H9 (cell line): ENCODE measurements around the gene PROK1. TPM values are rescaled to one million over a fixed set of nuclear protein-coding genes. Genes with fewer than 3 reads are reported as not detected.

Experiments used
- DNase-seq: peaks from one replicate; pipeline ENCODE4 v3.0.0-alpha.2; 2017
- H2AFZ ChIP-seq: one replicate; pipeline ENCODE4 v1.6.1; 2013; ENCODE audit warnings: mild to moderate bottlenecking, low read length, control low read depth, moderate library complexity
- H2AK5ac ChIP-seq: 2 replicates; pipeline ENCODE4 v1.6.1; 2013; ENCODE audit warnings: low read length, control low read depth, mixed read lengths; ENCODE audit not compliant: insufficient read length
- H2BK120ac ChIP-seq: one replicate; pipeline ENCODE4 v1.6.1; 2013; ENCODE audit warnings: low read depth, mild to moderate bottlenecking, low read length, control low read depth, inconsistent platforms; ENCODE audit not compliant: poor library complexity, severe bottlenecking
- H2BK12ac ChIP-seq: 2 replicates; pipeline ENCODE4 v1.6.1; 2013; ENCODE audit warnings: low read length, control low read depth, mixed read lengths, low read depth; ENCODE audit not compliant: insufficient read length
- H2BK15ac ChIP-seq: 2 replicates; pipeline ENCODE4 v1.6.1; 2013; ENCODE audit warnings: low read depth, low read length, control low read depth
- H2BK20ac ChIP-seq: one replicate; pipeline ENCODE4 v1.6.1; 2013; ENCODE audit warnings: low read depth, mild to moderate bottlenecking, low read length, control low read depth, inconsistent platforms; ENCODE audit not compliant: poor library complexity, severe bottlenecking
- H2BK5ac ChIP-seq: 2 replicates; pipeline ENCODE4 v1.6.1; 2013; ENCODE audit warnings: low read length, control low read depth, mixed read lengths; ENCODE audit not compliant: insufficient read length
- H3K14ac ChIP-seq: 2 replicates; pipeline ENCODE4 v1.6.1; 2013; ENCODE audit warnings: low read length, control low read depth; ENCODE audit not compliant: insufficient read depth
- H3K18ac ChIP-seq: 2 replicates; pipeline ENCODE4 v1.6.1; 2013; ENCODE audit warnings: low read depth, mild to moderate bottlenecking, mixed read lengths, low read length, control low read depth; ENCODE audit not compliant: insufficient read length
- H3K23ac ChIP-seq: 2 replicates; pipeline ENCODE4 v1.6.1; 2013; ENCODE audit warnings: low read length, control low read depth, mixed read lengths, low read depth; ENCODE audit not compliant: insufficient read length
- H3K23me2 ChIP-seq: 2 replicates; pipeline ENCODE4 v1.6.1; 2013; ENCODE audit warnings: low read depth, mild to moderate bottlenecking, mixed read lengths, low read length, control low read depth; ENCODE audit not compliant: insufficient read length, poor library complexity, severe bottlenecking
- H3K27ac ChIP-seq: 2 replicates; pipeline ENCODE4 v1.5.1; 2013; ENCODE audit warnings: low read length, control low read depth, mixed read lengths, low read depth; ENCODE audit not compliant: insufficient read length
- H3K27me3 ChIP-seq: 2 replicates; pipeline ENCODE4 v1.6.1; 2013; ENCODE audit warnings: low read length, control low read depth, inconsistent platforms; ENCODE audit not compliant: insufficient read depth
- H3K4ac ChIP-seq: 2 replicates; pipeline ENCODE4 v1.6.1; 2013; ENCODE audit warnings: low read depth, mild to moderate bottlenecking, control low read depth, inconsistent platforms, low read length, moderate library complexity
- H3K4me1 ChIP-seq: 2 replicates; pipeline ENCODE4 v1.6.1; 2013; ENCODE audit warnings: low read length, control low read depth, inconsistent platforms; ENCODE audit not compliant: insufficient read depth
- H3K4me2 ChIP-seq: 2 replicates; pipeline ENCODE4 v1.6.1; 2013; ENCODE audit warnings: low read length, control low read depth, mixed read lengths; ENCODE audit not compliant: insufficient read length, insufficient read depth
- H3K56ac ChIP-seq: 2 replicates; pipeline ENCODE4 v1.6.1; 2013; ENCODE audit warnings: low read depth, mild to moderate bottlenecking, mixed read lengths, low read length, control low read depth; ENCODE audit not compliant: insufficient read length
- H3K79me1 ChIP-seq: 2 replicates; pipeline ENCODE4 v1.6.1; 2013; ENCODE audit warnings: low read depth, mild to moderate bottlenecking, moderate library complexity, low read length, control low read depth, inconsistent platforms; ENCODE audit not compliant: insufficient read depth, poor library complexity, severe bottlenecking
- H3K79me2 ChIP-seq: 2 replicates; pipeline ENCODE4 v1.6.1; 2013; ENCODE audit warnings: low read length, control low read depth, inconsistent platforms; ENCODE audit not compliant: insufficient read depth
- H3K9ac ChIP-seq: 2 replicates; pipeline ENCODE4 v1.6.1; 2013; ENCODE audit warnings: low read length, control low read depth, mixed read lengths; ENCODE audit not compliant: insufficient read length; ENCODE audit errors: extremely low read depth
- H3K9me3 ChIP-seq: one replicate; pipeline ENCODE4 v1.6.1; 2013; ENCODE audit warnings: low read depth, low read length, inconsistent platforms; ENCODE audit not compliant: control insufficient read depth
- H3T11ph ChIP-seq: one replicate; pipeline ENCODE4 v1.6.1; 2013; ENCODE audit warnings: mild to moderate bottlenecking, low read length, control low read depth, inconsistent platforms
- H4K20me1 ChIP-seq: one replicate; pipeline ENCODE4 v1.6.1; 2013; ENCODE audit not compliant: control insufficient read depth, insufficient read length, insufficient read depth
- H4K5ac ChIP-seq: 2 replicates; pipeline ENCODE4 v1.6.1; 2013; ENCODE audit warnings: low read depth, mild to moderate bottlenecking, mixed read lengths, low read length, control low read depth; ENCODE audit not compliant: insufficient read length
- H4K8ac ChIP-seq: replicated peaks from 2 replicates; pipeline ENCODE4 v1.6.1; 2013; ENCODE audit warnings: low read length, control low read depth, mixed read lengths, low read depth; ENCODE audit not compliant: insufficient read length
- H4K91ac ChIP-seq: 2 replicates; pipeline ENCODE4 v1.6.1; 2013; ENCODE audit warnings: low read depth, mild to moderate bottlenecking, moderate library complexity, mixed read lengths, low read length, control low read depth; ENCODE audit not compliant: insufficient read length
- H3K27ac Mint-ChIP-seq, 3 experiments: 2 replicates in 2 of 3; 3 replicates in 1 of 3; pipeline ENCODE4 v1.8.0; 2020 to 2021; ENCODE audit warnings: mixed read lengths in 3 of 3, mild to moderate bottlenecking in 1 of 3, moderate library complexity in 1 of 3
- H3K27me3 Mint-ChIP-seq: 2 replicates; pipeline ENCODE4 v1.8.0; 2021; ENCODE audit warnings: low read depth, mild to moderate bottlenecking, moderate library complexity, mixed read lengths
- H3K36me3 Mint-ChIP-seq, 3 experiments: 2 replicates in 2 of 3; 3 replicates in 1 of 3; pipeline ENCODE4 v1.8.0; 2020 to 2021; ENCODE audit warnings: low read depth in 3 of 3, mixed read lengths in 3 of 3; ENCODE audit not compliant: insufficient read depth in 1 of 3
- H3K4me1 Mint-ChIP-seq, 2 experiments: 2 replicates each; pipeline ENCODE4 v1.8.0; 2020; ENCODE audit warnings: mixed read lengths in 2 of 2
- H3K4me3 Mint-ChIP-seq, 2 experiments: 2 replicates in 1 of 2; 3 replicates in 1 of 2; pipeline ENCODE4 v1.8.0; 2020 to 2021; ENCODE audit warnings: mild to moderate bottlenecking in 2 of 2, mixed read lengths in 2 of 2, moderate library complexity in 1 of 2
- H3K9me3 Mint-ChIP-seq, 2 experiments: 2 replicates in 1 of 2; 3 replicates in 1 of 2; pipeline ENCODE4 v1.8.0; 2020; ENCODE audit warnings: mild to moderate bottlenecking in 2 of 2, mixed read lengths in 2 of 2, moderate library complexity in 1 of 2
- CTCF ChIP-seq: fragments of 200-600 bp; sonication (generic); conservative IDR thresholded peaks from 3 replicates; pipeline ENCODE4 v1.8.0; 2021; ENCODE audit warnings: antibody characterized with exemption, mild to moderate bottlenecking
- WGBS: extraction: QIAGEN DNeasy Blood & Tissue Kit; methylation state at CpG from one replicate; pipeline ENCODE4 v1.1.7; 2013; ENCODE audit warnings: missing lambda C conversion rate, low lambda C conversion rate, mixed read lengths; ENCODE audit not compliant: insufficient read length; ENCODE audit errors: extremely low coverage; 5-methylcytosine and 5-hydroxymethylcytosine counted together
- total RNA-seq: library from RNA; stranded (reverse); gene quantifications from 2 replicates; pipeline ENCODE4 v1.2.1, GENCODE V29; 2021

The PROK1 gene
- total RNA-seq, 1 experiment from 2014 or later: not detected

- Histone ChIP-seq H3K4ac (no peak overlapping the region), H3K18ac (no peak overlapping the region), H3K14ac (no peak overlapping the region), H3K79me1 (no peaks in the 10 kb centered on the region), H3K27me3 (no peaks in the 10 kb centered on the region), H3K9me3 (no peaks in the 10 kb centered on the region), H4K5ac (no peak overlapping the region), H3K27ac (no peak overlapping the region), H3K23ac (no peak overlapping the region), H3K79me2 (no peaks in the 10 kb centered on the region), H4K91ac (no peak overlapping the region), H2BK15ac (no peak overlapping the region), H3K4me1 (no peaks in the 10 kb centered on the region), H3K56ac (no peak overlapping the region), H2BK12ac (no peak overlapping the region), H2BK5ac (no peak overlapping the region), H2BK120ac (no peak overlapping the region), H3T11ph (no peak overlapping the region), H3K23me2 (no peaks in the 10 kb centered on the region), H2AFZ (no peak overlapping the region), H3K4me2 (no peak overlapping the region), H4K20me1 (no peaks in the 10 kb centered on the region), H3K9ac (no peak overlapping the region), H2BK20ac (no peak overlapping the region), H4K8ac (no peak overlapping the region), H2AK5ac (no peak overlapping the region)
- Mint-ChIP-seq H3K4me1 (peaks cover 5 to 6% of the 10 kb centered on the region in 2 experiments), H3K4me3 (no peak overlapping the region), H3K36me3 (no peaks in the 10 kb centered on the region), H3K9me3 (peaks cover 3% of the 10 kb centered on the region in 2 experiments; a peak in 2 of 5 replicates), H3K27me3 (peaks cover 14% of the 10 kb centered on the region), H3K27ac (0 out of 7 replicates have a peak overlapping the region, but pooled peaks of 1 of the 3 experiments have one; percentile 70)
- DNase-seq: no peak
- no CpG with 5 or more reads among the region's 5 CpGs for WGBS
- no peak for TF ChIP-seq CTCF
Measured at GRCh38 chr1:110457206-110457605, 6.3 kb downstream of the PROK1 start.
